Ascending aorta (tissue), 2 donors: Measurements from ENCODE around the gene TTLL11. TPM values are rescaled to one million over a fixed set of nuclear protein-coding genes. Genes with fewer than 3 reads are reported as not detected.

ENCODE experiments used
- DNase-seq, 2 donors: peaks; one replicate each; pipeline ENCODE4 v3.0.0-alpha.2; 2019; ENCODE audit warnings: low spot score in 2 of 2
- H3K27ac ChIP-seq, 2 donors: fragments of 200-600 bp; sonication (generic); one replicate each; pipeline ENCODE4 v1.5.1; 2016 to 2017; ENCODE audit warnings: mild to moderate bottlenecking in 1 of 2
- H3K27me3 ChIP-seq: fragments of 200-600 bp; sonication (generic); one replicate; pipeline ENCODE4 v1.5.1; 2017
- H3K36me3 ChIP-seq, 2 donors: fragments of 200-600 bp; sonication (generic); one replicate each; pipeline ENCODE4 v1.5.1; 2016
- H3K4me1 ChIP-seq, 2 donors: fragments of 200-600 bp; sonication (generic); one replicate each; pipeline ENCODE4 v1.5.1; 2016 to 2017; ENCODE audit warnings: mild to moderate bottlenecking in 1 of 2
- H3K4me3 ChIP-seq, 2 donors: fragments of 200-600 bp; sonication (generic); one replicate each; pipeline ENCODE4 v1.5.1; 2016 to 2017; ENCODE audit warnings: mild to moderate bottlenecking in 1 of 2
- H3K9me3 ChIP-seq, 2 donors: fragments of 200-600 bp; sonication (generic); one replicate each; pipeline ENCODE4 v1.5.1; 2016
- CTCF ChIP-seq, 3 experiments: fragments of 200-600 bp in 2 of 3; fragments of 450-650 bp in 1 of 3; sonication (generic) in 2 of 3; IDR thresholded peaks; one replicate each; pipeline ENCODE4 v1.5.1; 2016 to 2019; ENCODE audit warnings: antibody characterized with exemption in 3 of 3, mild to moderate bottlenecking in 1 of 3, moderate library complexity in 1 of 3
- intact Hi-C: fragments of 100-400 bp; cut with DNase I; formaldehyde crosslinking; loops from one replicate; pipeline ENCODE4 v1.15.1; 2023
- total RNA-seq: library from RNA; depleted of rRNA; stranded (reverse); fragments of >200 nt; gene quantifications from one replicate; pipeline ENCODE4 v1.1.0, GENCODE V29; 2016

The TTLL11 gene
- total RNA-seq, 1 donor from 2014 or later: 18.5 TPM

- Histone ChIP-seq H3K27me3 (no peaks in the 10 kb centered on the region), H3K9me3 (no peaks in the 10 kb centered on the region), H3K36me3 (no peaks in the 10 kb centered on the region), H3K4me1 (no peaks in the 10 kb centered on the region), H3K27ac (no peak overlapping the region), H3K4me3 (no peak overlapping the region)
- no peak for TF ChIP-seq CTCF (IDR thresholded peaks at IDR 0.05)
- intact Hi-C loops: no loop called here
- DNase-seq: no peak
Measured at GRCh38 chr9:122103985-122104384, 10.9 kb upstream of the TTLL11 start.

- H3K27ac ChIP-seq: no peak overlapping the region
- intact Hi-C loops: no loop called here
Measured at GRCh38 chr9:122102156-122102555, 9.0 kb upstream of the TTLL11 start.

GRCh38 chr9:122100756-122101155 lies 7.6 kb upstream of the TTLL11 start:
- DNase-seq: peak in 1 of 2 donors; percentile 34
- H3K27ac ChIP-seq: no peak overlapping the region
- no peaks in the 10 kb centered on the region for H3K27me3 ChIP-seq
- no peak overlapping the region for H3K4me3 ChIP-seq
- no peaks in the 10 kb centered on the region for H3K9me3 ChIP-seq
- intact Hi-C loops: no loop called here
- TF ChIP-seq CTCF (IDR thresholded peaks at IDR 0.05): no peak
- H3K4me1 ChIP-seq: no peaks in the 10 kb centered on the region
- H3K36me3 ChIP-seq: no peaks in the 10 kb centered on the region

More at GRCh38 chr9:122102156-122102555, 9.0 kb upstream of the TTLL11 start:
- TF ChIP-seq CTCF (IDR thresholded peaks at IDR 0.05): no peak
- Histone ChIP-seq H3K9me3 (no peaks in the 10 kb centered on the region), H3K4me3 (no peak overlapping the region), H3K36me3 (no peaks in the 10 kb centered on the region), H3K27me3 (no peaks in the 10 kb centered on the region), H3K4me1 (no peaks in the 10 kb centered on the region)
- DNase-seq: no peak

- H3K27me3 ChIP-seq: no peaks in the 10 kb centered on the region
- peak; percentile 15 to 90 for DNase-seq
- no peaks in the 10 kb centered on the region for H3K36me3 ChIP-seq
- no peaks in the 10 kb centered on the region for H3K4me1 ChIP-seq
- intact Hi-C loops: loop anchor here (1.0 to 10.0 kb wide), 5 partner anchors 24 to 725 kb away; partner anchors contain the start of genes MRRF, PDCL and RBM18
- peak overlapping the region in 1 of 2 donors; percentile 25 for H3K4me3 ChIP-seq
- peak; percentile 77 to 88 (median 82) for TF ChIP-seq CTCF (IDR thresholded peaks at IDR 0.05)
- H3K27ac ChIP-seq: no peak overlapping the region
- no peaks in the 10 kb centered on the region for H3K9me3 ChIP-seq
Measured at GRCh38 chr9:122099271-122099869, 6.3 kb upstream of the TTLL11 start.

GRCh38 chr9:122097679-122098315 lies 4.7 kb upstream of the TTLL11 start:
- intact Hi-C loops: loop anchor here (10.0 kb wide), 3 partner anchors 167 to 727 kb away; partner anchors contain the start of genes MRRF, PDCL and RBM18
- Histone ChIP-seq H3K4me1 (peaks cover 0 to 4% of the 10 kb centered on the region in 2 donors), H3K27me3 (no peaks in the 10 kb centered on the region), H3K27ac (no peak overlapping the region), H3K9me3 (no peaks in the 10 kb centered on the region), H3K4me3 (no peak overlapping the region), H3K36me3 (no peaks in the 10 kb centered on the region)
- no peak for TF ChIP-seq CTCF (IDR thresholded peaks at IDR 0.05)
- DNase-seq: no peak
